Activated CD8-positive, alpha-beta memory T cell treated with anti-CD3 and anti-CD28 coated beads for 1 hour (primary cell): ENCODE data around the gene ACSL1.

Source experiments
- DNase-seq, 2 donors: peaks; one replicate each; pipeline ENCODE4 v3.0.0-alpha.2; 2020; ENCODE audit warnings: low read depth in 1 of 2; ENCODE audit errors: extremely low read depth in 1 of 2

The ACSL1 gene

GRCh38 chr4:184825896-184826690 is at the start of gene ACSL1:
TSS of gene ACSL1 (minus strand) at chr4:184825968. CDS start at chr4:184803514, 22,454 bp downstream.
- peak; percentile 49 to 66 for DNase-seq

GRCh38 chr4:184873054-184873453 is 47.3 kb upstream of the ACSL1 start:
- DNase-seq = no peak

- no peak for DNase-seq
Observed at GRCh38 chr4:184870718-184871117, 45.0 kb upstream of the ACSL1 start.

- DNase-seq = no peak
Observed at GRCh38 chr4:184868623-184869022, 42.9 kb upstream of the ACSL1 start.

- DNase-seq = no peak
Observed at GRCh38 chr4:184863916-184864315, 38.1 kb upstream of the ACSL1 start.

- DNase-seq = no peak
Observed at GRCh38 chr4:184861047-184861446, 35.3 kb upstream of the ACSL1 start.

GRCh38 chr4:184860018-184860779 is 34.4 kb upstream of the ACSL1 start:
- no peak for DNase-seq

GRCh38 chr4:184857441-184858121 is 31.8 kb upstream of the ACSL1 start:
- DNase-seq = no peak

- no peak for DNase-seq
Observed at GRCh38 chr4:184856277-184856609, 30.5 kb upstream of the ACSL1 start.

- no peak for DNase-seq
Observed at GRCh38 chr4:184854673-184855072, 28.9 kb upstream of the ACSL1 start.

GRCh38 chr4:184853436-184853835 is 27.7 kb upstream of the ACSL1 start:
- DNase-seq = no peak

- no peak for DNase-seq
Observed at GRCh38 chr4:184851886-184852285, 26.1 kb upstream of the ACSL1 start.

GRCh38 chr4:184851200-184851541 is 25.4 kb upstream of the ACSL1 start:
- DNase-seq = no peak

- DNase-seq = no peak
Observed at GRCh38 chr4:184850431-184851199, 24.8 kb upstream of the ACSL1 start.

- DNase-seq = no peak
Observed at GRCh38 chr4:184850018-184850417, 24.2 kb upstream of the ACSL1 start.

GRCh38 chr4:184849185-184849584 is 23.4 kb upstream of the ACSL1 start:
- DNase-seq = no peak

GRCh38 chr4:184848510-184848909 is 22.7 kb upstream of the ACSL1 start:
- no peak for DNase-seq

- DNase-seq = no peak
Observed at GRCh38 chr4:184846531-184846930, 20.8 kb upstream of the ACSL1 start.

GRCh38 chr4:184845367-184846021 is 19.7 kb upstream of the ACSL1 start:
- no peak for DNase-seq

GRCh38 chr4:184844742-184845141 is 19.0 kb upstream of the ACSL1 start:
- no peak for DNase-seq
